ENCODE results near the gene SYNJ2. TPM values are rescaled to one million over a fixed set of nuclear protein-coding genes. Genes with fewer than 3 reads are reported as not detected.
A peak's percentile ranks its signal among the peaks of the same experiment; 100 is the strongest.

Gene SYNJ2
- total and polyA plus RNA-seq, 4 experiments from 2014 or later, result 14.5 to 17.4 (median 15.9) TPM

DNA sequence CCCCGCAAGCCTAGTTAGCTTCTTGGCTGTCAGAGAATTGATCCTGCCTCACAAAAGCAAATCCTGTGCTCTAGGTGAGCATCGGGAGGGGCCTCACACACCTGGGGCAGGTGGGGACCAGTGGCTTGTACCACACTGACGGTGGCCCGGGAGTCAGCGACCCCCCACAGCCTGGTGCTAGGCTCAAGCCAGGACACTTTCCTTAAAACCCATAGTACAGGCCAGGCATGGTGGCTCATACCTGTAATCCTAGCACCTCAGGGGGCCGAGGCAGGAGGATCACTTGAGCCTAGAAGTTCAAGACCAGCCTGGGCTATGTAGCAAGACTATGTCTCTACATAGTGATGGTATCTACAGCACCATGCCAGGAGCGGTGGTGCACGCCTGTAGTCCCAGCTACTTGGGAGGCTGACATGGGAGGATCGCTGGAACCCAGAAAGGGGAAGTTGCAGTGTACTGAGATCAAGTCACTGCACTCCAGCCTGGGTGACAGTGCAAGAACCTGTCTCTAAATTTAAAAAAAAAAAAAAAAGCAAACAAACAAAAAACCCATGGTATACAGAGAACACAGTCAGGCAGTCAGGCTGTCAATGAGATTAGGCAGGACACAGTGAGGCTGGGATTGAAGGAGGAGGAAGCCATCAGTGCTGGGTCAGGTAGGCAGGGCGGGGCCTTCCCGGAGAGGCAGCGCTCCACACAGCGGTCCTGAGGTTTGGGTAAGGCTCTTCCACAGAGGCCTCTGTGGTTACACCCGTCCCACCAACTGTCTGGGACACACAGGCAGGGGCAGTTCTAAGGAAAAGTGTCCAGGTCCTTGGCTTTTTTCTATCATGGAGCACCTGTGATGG lies 41.3 kb downstream of the SYNJ2 start:
- Mint-ChIP-seq H3K4me3 (no peak overlapping the region), H3K27me3 (no peaks in the 10 kb centered on the region), H3K4me1 (peaks cover 19 to 51% (median 30%) of the 10 kb centered on the region in 4 donors), H3K27ac (peak overlapping the region; percentile 19 to 80 (median 55)), H3K36me3 (peaks cover 19 to 26% of the 10 kb centered on the region in 2 donors), H3K9me3 (no peaks in the 10 kb centered on the region)
- Histone ChIP-seq H3K4me3 (ENCODE audit: low read length in 2 of 2) (no peak overlapping the region), H3K36me3 (ENCODE audit: insufficient read depth, low read length) (peaks cover 17% of the 10 kb centered on the region), H3K27me3 (ENCODE audit: insufficient read depth, low read length) (no peaks in the 10 kb centered on the region), H3K27ac (ENCODE audit: low read depth, low read length) (no peak overlapping the region), H3K4me1 (ENCODE audit: insufficient read depth, low read length) (peaks cover 38% of the 10 kb centered on the region), H3K9me3 (ENCODE audit: control insufficient read depth in 1 of 2, low read length in 2 of 2) (no peaks in the 10 kb centered on the region)
- POLR2A ChIA-PET (ENCODE audit: partially characterized antibody), result no interaction called here
- CTCF ChIA-PET (ENCODE audit: partially characterized antibody), result no interaction called here
- no peak for DNase-seq
- intact Hi-C loops (cut with micrococcal nuclease), result loop anchor here (10.0 kb wide), 1 partner anchor 88 kb away; no protein-coding TSS in a partner anchor

DNA sequence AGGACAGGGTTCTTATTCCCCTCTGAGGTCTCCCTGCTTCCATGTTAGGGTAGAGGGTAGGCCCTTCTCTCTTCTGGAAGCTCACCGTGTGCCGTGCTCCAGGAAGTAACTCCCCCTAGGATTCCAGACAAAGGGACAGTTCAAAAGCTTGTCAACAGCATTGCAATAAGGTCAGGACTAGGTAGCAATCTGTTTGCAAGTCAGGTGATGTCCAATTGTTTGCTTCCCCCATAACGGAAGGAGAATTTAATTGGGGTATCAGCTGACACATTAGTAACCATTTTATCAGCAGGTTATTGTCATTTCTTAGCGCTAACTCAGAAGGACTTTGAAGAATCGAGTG lies 41.9 kb downstream of the SYNJ2 start:
- CTCF ChIA-PET (ENCODE audit: partially characterized antibody), result no interaction called here
- Histone ChIP-seq H3K9me3 (ENCODE audit: control insufficient read depth in 1 of 2, low read length in 2 of 2) (no peaks in the 10 kb centered on the region), H3K4me3 (ENCODE audit: low read length in 2 of 2) (no peak overlapping the region), H3K27ac (ENCODE audit: low read depth, low read length) (no peak overlapping the region), H3K27me3 (ENCODE audit: insufficient read depth, low read length) (no peaks in the 10 kb centered on the region), H3K36me3 (ENCODE audit: insufficient read depth, low read length) (peaks cover 12% of the 10 kb centered on the region), H3K4me1 (ENCODE audit: insufficient read depth, low read length) (peaks cover 43% of the 10 kb centered on the region)
- H3K4me3 Mint-ChIP-seq, result no peak overlapping the region
- DNase-seq, result no peak
- no peaks in the 10 kb centered on the region for H3K9me3 Mint-ChIP-seq
- intact Hi-C loops (cut with micrococcal nuclease), result loop anchor here (10.0 kb wide), 1 partner anchor 89 kb away; no protein-coding TSS in a partner anchor
- POLR2A ChIA-PET (ENCODE audit: partially characterized antibody), result no interaction called here
- no peaks in the 10 kb centered on the region for H3K27me3 Mint-ChIP-seq
- peak overlapping the region in 3 of 7 donors; percentile 21 to 74 (median 30) for H3K27ac Mint-ChIP-seq
- H3K36me3 Mint-ChIP-seq, result peaks cover 13 to 24% of the 10 kb centered on the region in 2 donors
- H3K4me1 Mint-ChIP-seq, result peaks cover 20 to 55% (median 31%) of the 10 kb centered on the region in 4 donors

DNA sequence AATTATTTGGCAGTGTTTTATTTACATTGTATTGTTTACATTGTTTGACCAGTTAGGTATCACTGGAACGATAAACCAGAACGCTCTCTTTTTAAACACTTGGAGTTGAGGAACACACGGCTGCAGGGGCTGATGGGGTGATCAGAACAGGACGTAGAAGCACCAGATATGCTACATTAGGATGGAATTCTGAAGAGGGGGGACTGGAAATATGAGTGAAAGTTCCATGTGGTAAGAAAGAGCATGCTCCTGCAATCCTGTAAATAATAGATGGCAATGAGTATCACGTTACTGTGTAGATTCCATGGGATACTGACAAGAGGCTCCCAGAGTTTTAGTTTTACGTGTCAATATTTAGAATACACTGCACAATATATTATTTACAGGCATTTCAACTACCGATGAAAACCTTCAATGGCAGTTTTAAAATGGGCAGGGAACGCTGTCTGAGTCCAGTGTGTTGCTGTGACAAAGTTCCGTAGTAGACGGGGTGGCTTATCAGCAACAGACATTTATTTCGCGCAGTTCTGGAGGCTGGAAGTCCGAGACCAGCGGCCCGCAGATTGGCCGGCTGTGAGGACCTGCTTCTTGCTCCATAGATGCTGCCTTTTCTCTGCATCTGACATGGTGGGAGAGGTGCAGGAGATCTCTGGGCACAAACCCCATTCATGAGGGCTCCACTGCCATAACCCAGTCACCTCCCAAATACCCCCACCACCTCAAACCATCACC lies 43.1 kb downstream of the SYNJ2 start:
- H3K4me3 ChIP-seq (ENCODE audit: low read length in 2 of 2), result no peak overlapping the region
- H3K9me3 ChIP-seq (ENCODE audit: control insufficient read depth in 1 of 2, low read length in 2 of 2), result no peaks in the 10 kb centered on the region
- intact Hi-C loops (cut with micrococcal nuclease), result loop anchor here (10.0 kb wide), 1 partner anchor 90 kb away; no protein-coding TSS in a partner anchor
- peak overlapping the region; percentile 53 to 97 (median 82) for H3K27ac Mint-ChIP-seq
- ChIA-PET CTCF (ENCODE audit: partially characterized antibody) (interaction anchor here (2.3 to 3.1 kb wide), 2 partner anchors 34 to 47 kb away, joined by 28 to 54 read pairs; no protein-coding TSS in a partner anchor), POLR2A (ENCODE audit: partially characterized antibody) (no interaction called here)
- H3K27me3 Mint-ChIP-seq, result no peaks in the 10 kb centered on the region
- peak overlapping the region in 1 of 8 donors; percentile 30 for H3K4me3 Mint-ChIP-seq
- no peaks in the 10 kb centered on the region for H3K9me3 Mint-ChIP-seq
- H3K4me1 Mint-ChIP-seq, result peaks cover 22 to 60% (median 31%) of the 10 kb centered on the region in 4 donors
- DNase-seq, result no peak
- H3K4me1 ChIP-seq (ENCODE audit: insufficient read depth, low read length), result peaks cover 43% of the 10 kb centered on the region
- H3K36me3 ChIP-seq (ENCODE audit: insufficient read depth, low read length), result peaks cover 7% of the 10 kb centered on the region
- peak overlapping the region; percentile 75 for H3K27ac ChIP-seq (ENCODE audit: low read depth, low read length)
- peaks cover 13 to 19% of the 10 kb centered on the region in 2 donors for H3K36me3 Mint-ChIP-seq
- H3K27me3 ChIP-seq (ENCODE audit: insufficient read depth, low read length), result no peaks in the 10 kb centered on the region

DNA sequence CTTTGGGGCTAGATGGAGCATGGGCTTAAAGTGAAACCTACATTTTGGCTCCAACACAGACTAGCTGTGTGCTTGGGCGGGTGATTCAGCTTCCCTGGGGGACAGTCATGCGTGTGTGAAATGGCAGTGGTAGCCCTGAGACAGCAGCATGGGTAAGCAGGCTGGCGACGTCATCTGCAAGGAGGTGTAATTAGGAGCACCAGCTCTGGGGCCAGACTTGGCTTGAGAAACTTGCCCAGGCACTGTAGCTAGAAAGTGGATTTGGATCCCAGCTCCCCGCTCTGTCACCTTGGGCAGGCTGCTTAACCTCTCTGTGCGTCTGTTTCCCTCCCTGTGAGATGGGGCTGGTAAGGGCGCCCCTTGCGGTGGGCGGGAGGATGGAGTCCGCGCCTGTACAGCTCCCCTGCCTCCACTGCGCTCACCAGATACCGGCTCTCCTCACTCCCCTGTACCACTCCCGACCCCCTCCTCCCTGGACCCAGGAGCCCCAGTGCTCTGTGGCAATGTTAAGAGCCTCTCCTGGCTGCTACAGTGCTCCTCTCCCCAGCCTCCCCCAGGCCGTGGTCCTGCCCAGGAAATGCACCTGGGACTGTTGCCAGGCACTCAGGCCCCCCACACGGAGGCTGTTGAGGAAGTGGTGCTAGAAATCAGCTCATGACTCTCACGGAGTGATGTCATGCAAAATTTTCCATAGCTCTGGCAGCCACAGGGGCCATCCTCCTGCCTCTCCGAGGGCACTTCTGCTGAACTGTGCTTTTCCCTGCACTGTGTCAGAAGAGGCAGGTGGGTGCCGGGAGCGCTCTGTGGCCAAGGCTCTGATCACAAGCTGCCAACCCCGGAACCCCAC lies 44.6 kb downstream of the SYNJ2 start:
- peak overlapping the region; percentile 84 to 92 (median 88) for H3K4me3 Mint-ChIP-seq
- no peaks in the 10 kb centered on the region for H3K9me3 Mint-ChIP-seq
- Histone ChIP-seq H3K9me3 (ENCODE audit: control insufficient read depth in 1 of 2, low read length in 2 of 2) (no peaks in the 10 kb centered on the region), H3K4me1 (ENCODE audit: insufficient read depth, low read length) (peaks cover 47% of the 10 kb centered on the region), H3K27ac (ENCODE audit: low read depth, low read length) (peak overlapping the region; percentile 75), H3K4me3 (ENCODE audit: low read length in 2 of 2) (peak overlapping the region in 1 of 2 donors; percentile 26), H3K27me3 (ENCODE audit: insufficient read depth, low read length) (no peaks in the 10 kb centered on the region), H3K36me3 (ENCODE audit: insufficient read depth, low read length) (no peaks in the 10 kb centered on the region)
- no peaks in the 10 kb centered on the region for H3K27me3 Mint-ChIP-seq
- ChIA-PET CTCF (ENCODE audit: partially characterized antibody) (interaction anchor here (0.5 to 3.7 kb wide), 42 partner anchors 11 to 271 kb away, joined by 3 to 93 read pairs (median 5); partner anchors contain the start of gene SYNJ2), POLR2A (ENCODE audit: partially characterized antibody) (interaction anchor here (0.6 to 2.4 kb wide), 15 partner anchors 10 to 270 kb away, joined by 3 to 44 read pairs (median 7); partner anchors contain the start of gene SYNJ2)
- H3K36me3 Mint-ChIP-seq, result peaks cover 2 to 13% of the 10 kb centered on the region in 2 donors
- peak overlapping the region; percentile 97 to 99 (median 98) for H3K27ac Mint-ChIP-seq
- intact Hi-C loops (cut with micrococcal nuclease), result loop anchor here (1.0 to 10.0 kb wide), 6 partner anchors 15 to 265 kb away; partner anchors contain the start of gene SYNJ2
- peak; percentile 82 to 95 (median 85) for DNase-seq
- H3K4me1 Mint-ChIP-seq, result peaks cover 25 to 63% (median 32%) of the 10 kb centered on the region in 4 donors

DNA sequence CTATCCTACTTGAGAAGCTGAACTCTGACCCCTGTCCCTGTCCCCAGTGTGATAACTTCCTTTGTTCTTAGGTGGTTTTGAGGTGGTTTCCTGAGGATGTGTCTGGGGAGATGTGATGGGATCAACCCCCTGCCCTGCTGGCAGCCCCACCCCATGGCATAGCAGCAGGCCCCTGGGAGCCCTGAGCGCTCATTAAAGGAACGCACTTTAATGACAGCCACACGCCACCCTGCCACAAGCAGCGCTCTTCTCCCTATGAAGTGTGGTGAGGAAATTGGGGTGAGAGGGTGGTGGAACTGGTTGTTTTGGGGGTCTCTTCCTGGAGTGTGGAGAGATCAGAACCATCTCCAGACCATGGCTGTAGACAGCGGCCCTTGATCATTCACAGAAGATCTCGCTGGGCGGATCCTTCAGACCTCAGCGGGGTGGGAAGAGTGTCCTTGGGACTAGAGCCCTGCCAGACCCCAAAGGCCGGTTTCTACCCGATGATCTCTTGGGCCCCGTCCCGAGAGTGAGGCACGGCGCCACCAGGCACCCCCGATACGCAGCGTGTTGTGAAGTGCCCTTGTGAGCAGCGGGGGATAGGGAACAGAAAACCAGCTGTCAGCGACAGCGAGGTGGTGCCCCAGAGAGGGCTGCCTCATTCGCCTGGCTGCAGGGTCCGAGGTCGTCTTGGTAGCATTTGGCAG lies 45.4 kb downstream of the SYNJ2 start:
- peak overlapping the region; percentile 97 to 99 (median 98) for H3K27ac Mint-ChIP-seq
- H3K27me3 ChIP-seq (ENCODE audit: insufficient read depth, low read length), result no peaks in the 10 kb centered on the region
- H3K9me3 Mint-ChIP-seq, result no peaks in the 10 kb centered on the region
- peaks cover 4 to 19% of the 10 kb centered on the region in 2 donors for H3K36me3 Mint-ChIP-seq
- CTCF ChIA-PET (ENCODE audit: partially characterized antibody), result interaction anchor here (0.8 to 3.7 kb wide), 36 partner anchors 10 to 272 kb away, joined by 3 to 93 read pairs (median 6); partner anchors contain the start of gene SYNJ2
- H3K4me1 ChIP-seq (ENCODE audit: insufficient read depth, low read length), result peaks cover 55% of the 10 kb centered on the region
- H3K4me3 ChIP-seq (ENCODE audit: low read length in 2 of 2), result peak overlapping the region in 1 of 2 donors; percentile 26
- intact Hi-C loops (cut with micrococcal nuclease), result loop anchor here (1.0 to 10.0 kb wide), 6 partner anchors 14 to 266 kb away; partner anchors contain the start of gene SYNJ2
- H3K4me3 Mint-ChIP-seq, result peak overlapping the region; percentile 84 to 92 (median 88)
- H3K36me3 ChIP-seq (ENCODE audit: insufficient read depth, low read length), result no peaks in the 10 kb centered on the region
- DNase-seq, result no peak
- POLR2A ChIA-PET (ENCODE audit: partially characterized antibody), result interaction anchor here (0.7 to 2.4 kb wide), 12 partner anchors 9 to 271 kb away, joined by 5 to 44 read pairs (median 10); partner anchors contain the start of gene SYNJ2
- no peaks in the 10 kb centered on the region for H3K9me3 ChIP-seq (ENCODE audit: control insufficient read depth in 1 of 2, low read length in 2 of 2)
- no peaks in the 10 kb centered on the region for H3K27me3 Mint-ChIP-seq
- peak overlapping the region; percentile 75 for H3K27ac ChIP-seq (ENCODE audit: low read depth, low read length)
- peaks cover 28 to 63% (median 38%) of the 10 kb centered on the region in 4 donors for H3K4me1 Mint-ChIP-seq
